ENCODE measurements around the gene DRG2. TPM values are rescaled to one million over a fixed set of nuclear protein-coding genes. Genes with fewer than 3 reads are reported as not detected.

Gene DRG2
- total RNA-seq, 2 experiments from 2014 or later, result 43.6 to 53.2 TPM

DNA sequence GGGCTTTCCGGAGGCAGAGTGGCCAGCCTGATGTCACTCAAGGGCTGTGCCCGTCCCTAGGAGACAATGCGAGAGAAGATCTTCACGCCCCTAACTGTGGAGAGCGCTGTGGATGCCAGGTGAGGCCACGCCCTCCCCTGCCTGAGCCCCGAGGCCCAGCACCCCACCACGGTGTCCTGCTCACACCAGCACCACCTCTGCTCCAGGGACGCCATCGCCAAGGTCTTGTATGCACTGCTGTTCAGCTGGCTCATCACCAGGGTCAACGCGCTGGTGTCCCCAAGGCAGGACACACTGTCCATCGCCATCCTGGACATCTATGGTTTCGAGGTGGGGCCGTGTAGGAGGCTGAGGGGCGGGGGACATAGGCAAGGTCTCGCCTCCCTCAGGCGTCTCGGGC is 48.6 kb downstream of the DRG2 start:
- Mint-ChIP-seq H3K27me3 (no peaks in the 10 kb centered on the region), H3K27ac (no peak overlapping the region), H3K36me3 (no peaks in the 10 kb centered on the region), H3K4me1 (no peaks in the 10 kb centered on the region), H3K4me3 (no peak overlapping the region), H3K9me3 (no peaks in the 10 kb centered on the region)
- no peak for DNase-seq
- POLR2A ChIA-PET, result no interaction called here
- ATAC-seq (ENCODE audit: low read depth), result no peak

DNA sequence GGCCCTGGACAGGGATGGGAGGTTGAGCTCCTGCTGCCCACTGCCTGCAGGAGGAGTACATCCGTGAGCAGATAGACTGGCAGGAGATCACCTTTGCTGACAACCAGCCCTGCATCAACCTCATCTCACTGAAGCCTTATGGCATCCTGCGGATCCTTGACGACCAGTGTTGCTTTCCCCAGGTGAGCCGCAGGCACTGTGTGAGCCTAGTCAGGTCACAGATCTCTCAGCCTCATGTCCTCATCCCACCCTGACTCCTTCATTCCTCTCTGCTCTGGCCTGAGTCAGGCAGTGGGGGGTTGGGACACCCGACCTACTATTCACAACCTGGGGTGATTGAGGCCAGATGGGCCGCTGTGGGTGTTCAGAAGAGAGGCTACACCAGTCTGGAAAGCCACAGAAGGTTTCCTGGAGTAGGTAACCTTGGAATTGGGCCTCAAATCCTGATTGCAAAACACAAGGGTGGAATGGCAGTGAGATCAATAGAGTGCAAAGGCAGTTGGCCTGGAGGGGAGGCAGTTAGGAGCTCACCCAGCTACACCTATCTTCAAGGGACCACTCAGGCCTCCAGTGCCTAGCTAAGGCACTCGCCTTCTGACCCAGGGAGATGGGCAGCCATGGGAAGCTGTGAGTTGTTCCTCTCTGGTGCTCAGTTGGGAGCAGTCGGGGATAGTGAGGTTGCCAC is 50.5 kb downstream of the DRG2 start:
- Mint-ChIP-seq H3K27me3 (no peaks in the 10 kb centered on the region), H3K4me1 (no peaks in the 10 kb centered on the region), H3K9me3 (no peaks in the 10 kb centered on the region), H3K4me3 (no peak overlapping the region), H3K27ac (no peak overlapping the region), H3K36me3 (no peaks in the 10 kb centered on the region)
- POLR2A ChIA-PET, result no interaction called here
- DNase-seq, result no peak
- no peak for ATAC-seq (ENCODE audit: low read depth)

DNA sequence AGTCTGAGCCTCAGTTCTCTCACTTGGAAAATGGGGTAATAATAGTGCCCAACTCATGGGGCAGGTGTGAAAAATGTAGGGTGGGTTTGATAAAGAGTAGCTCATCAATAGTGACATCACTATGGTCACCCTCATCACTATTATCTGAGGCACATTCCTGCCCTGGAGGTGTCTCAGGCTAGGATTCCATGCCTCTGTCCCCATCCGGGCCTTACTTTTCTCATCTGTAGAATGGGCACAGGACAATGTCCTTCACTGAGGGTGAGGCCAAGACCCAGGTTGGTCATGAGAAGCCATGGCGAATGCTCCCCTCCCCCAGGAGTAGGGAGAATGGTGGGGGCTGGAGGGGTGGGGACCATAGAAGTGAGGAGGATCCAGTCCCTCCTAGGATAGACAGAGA is 51.3 kb downstream of the DRG2 start:
- no peaks in the 10 kb centered on the region for H3K9me3 Mint-ChIP-seq
- no peaks in the 10 kb centered on the region for H3K27me3 Mint-ChIP-seq
- no peak for ATAC-seq (ENCODE audit: low read depth)
- H3K4me1 Mint-ChIP-seq, result no peaks in the 10 kb centered on the region
- POLR2A ChIA-PET, result no interaction called here
- H3K27ac Mint-ChIP-seq, result no peak overlapping the region
- DNase-seq, result no peak
- H3K4me3 Mint-ChIP-seq, result no peak overlapping the region
- H3K36me3 Mint-ChIP-seq, result no peaks in the 10 kb centered on the region

DNA sequence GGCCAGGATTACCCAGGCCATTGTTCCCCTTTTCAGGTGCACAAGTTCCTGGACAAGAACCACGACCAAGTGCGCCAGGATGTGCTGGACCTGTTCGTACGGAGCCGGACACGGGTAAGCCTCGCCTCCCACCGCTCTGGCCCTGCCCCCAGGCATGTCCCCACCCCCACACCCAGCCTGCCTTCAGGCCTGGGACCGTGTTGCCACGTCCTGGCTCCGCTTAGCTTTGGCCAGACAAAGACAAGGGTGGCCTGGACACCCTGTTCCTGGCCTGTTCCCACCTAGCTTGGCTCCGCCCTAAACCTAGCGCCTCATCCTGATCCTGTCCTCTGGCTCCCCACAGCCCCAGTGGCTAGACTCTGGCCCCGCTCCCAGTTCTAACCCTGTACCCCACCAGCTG is 51.8 kb downstream of the DRG2 start:
- ATAC-seq (ENCODE audit: low read depth) (no peak), DNase-seq (no peak)
- H3K4me3 Mint-ChIP-seq, result no peak overlapping the region
- H3K36me3 Mint-ChIP-seq, result no peaks in the 10 kb centered on the region
- H3K9me3 Mint-ChIP-seq, result no peaks in the 10 kb centered on the region
- H3K27me3 Mint-ChIP-seq, result no peaks in the 10 kb centered on the region
- H3K27ac Mint-ChIP-seq, result no peak overlapping the region
- H3K4me1 Mint-ChIP-seq, result no peaks in the 10 kb centered on the region
- POLR2A ChIA-PET, result no interaction called here

DNA sequence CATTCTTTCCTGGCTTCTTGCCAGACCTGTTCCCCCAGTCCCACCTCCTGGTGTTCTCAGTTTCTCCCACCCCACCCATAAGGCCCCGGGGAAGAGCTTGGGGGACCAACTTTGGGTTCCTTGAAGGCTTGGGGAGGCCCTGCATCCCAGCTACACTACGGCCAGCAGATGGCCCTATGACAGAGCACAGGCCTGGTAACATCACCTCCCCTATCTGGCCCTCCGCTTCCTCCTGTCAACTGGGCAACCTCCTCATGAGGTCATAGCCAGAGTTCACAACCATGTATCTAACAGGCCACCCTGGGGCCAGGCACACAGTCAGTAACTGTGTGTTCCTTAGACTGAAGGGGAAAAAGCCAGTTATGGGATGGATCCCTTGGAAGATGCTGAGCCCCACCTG is 52.2 kb downstream of the DRG2 start:
- Mint-ChIP-seq H3K4me1 (no peaks in the 10 kb centered on the region), H3K9me3 (no peaks in the 10 kb centered on the region), H3K27me3 (no peaks in the 10 kb centered on the region), H3K27ac (no peak overlapping the region), H3K4me3 (no peak overlapping the region), H3K36me3 (no peaks in the 10 kb centered on the region)
- DNase-seq, result no peak
- POLR2A ChIA-PET, result interaction anchor here (1.3 kb wide), 1 partner anchor 43 kb away, joined by 4 read pairs; the partner anchor contains the start of gene ALKBH5
- ATAC-seq (ENCODE audit: low read depth), result no peak

DNA sequence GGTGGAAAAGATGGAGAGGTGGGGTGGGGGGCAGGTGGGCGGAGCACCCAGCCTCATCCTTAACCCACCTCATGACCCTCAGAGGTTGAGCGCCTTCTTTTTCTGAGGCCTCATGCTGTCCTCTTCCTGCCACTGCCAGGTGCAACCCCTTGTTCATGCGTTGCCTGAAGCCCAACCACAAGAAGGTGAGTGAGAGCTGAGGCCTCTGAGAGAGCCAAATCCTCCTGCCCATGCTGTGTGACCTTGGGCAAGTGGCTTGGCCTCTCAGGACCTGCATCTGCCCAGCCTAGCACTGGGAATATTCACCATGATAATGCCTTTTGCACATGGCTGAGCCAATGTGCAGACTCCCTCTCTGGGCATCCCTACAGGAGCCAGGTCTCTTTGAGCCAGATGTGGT is 52.9 kb downstream of the DRG2 start:
- Mint-ChIP-seq H3K4me3 (no peak overlapping the region), H3K4me1 (no peaks in the 10 kb centered on the region), H3K9me3 (no peaks in the 10 kb centered on the region), H3K36me3 (no peaks in the 10 kb centered on the region), H3K27me3 (no peaks in the 10 kb centered on the region), H3K27ac (no peak overlapping the region)
- no peak for DNase-seq
- POLR2A ChIA-PET, result interaction anchor here (1.0 to 1.3 kb wide), 2 partner anchors 17 to 43 kb away, joined by 3 to 4 read pairs; partner anchors contain the start of gene ALKBH5
- ATAC-seq (ENCODE audit: low read depth), result no peak

DNA sequence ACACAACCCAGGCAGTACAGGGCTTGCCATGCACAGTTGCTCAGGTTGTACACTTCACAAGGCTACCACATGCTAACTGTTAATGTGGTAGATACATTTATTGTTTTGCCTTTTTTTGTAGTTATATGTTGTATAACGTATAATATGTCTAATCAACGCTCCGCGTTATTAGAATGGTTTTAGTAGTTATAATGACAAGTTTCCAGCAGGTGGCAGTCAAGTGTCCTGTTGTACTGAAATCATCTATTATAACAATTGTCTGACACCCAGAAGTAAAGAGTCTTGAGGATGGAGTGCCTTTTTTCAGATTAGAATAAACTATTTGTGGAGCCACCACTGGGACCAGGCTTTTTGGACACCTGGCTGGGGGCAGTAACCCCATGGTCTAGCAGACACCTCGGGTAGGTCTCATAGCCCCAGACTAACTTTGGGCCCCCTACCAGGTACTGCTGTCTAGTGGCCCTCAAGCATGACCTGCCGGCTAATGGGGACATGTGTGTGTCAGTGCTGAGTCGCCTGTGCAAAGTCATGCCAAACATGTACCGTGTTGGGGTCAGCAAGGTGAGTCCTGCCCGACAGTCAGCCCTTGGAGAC is 53.6 kb downstream of the DRG2 start:
- POLR2A ChIA-PET, result interaction anchor here (1.0 to 1.3 kb wide), 2 partner anchors 17 to 42 kb away, joined by 3 to 4 read pairs; partner anchors contain the start of gene ALKBH5
- ATAC-seq (ENCODE audit: low read depth) (peak; percentile 44), DNase-seq (no peak)
- Mint-ChIP-seq H3K9me3 (no peaks in the 10 kb centered on the region), H3K27me3 (peaks cover 2% of the 10 kb centered on the region), H3K4me1 (no peaks in the 10 kb centered on the region), H3K36me3 (no peaks in the 10 kb centered on the region), H3K27ac (no peak overlapping the region), H3K4me3 (no peak overlapping the region)

DNA sequence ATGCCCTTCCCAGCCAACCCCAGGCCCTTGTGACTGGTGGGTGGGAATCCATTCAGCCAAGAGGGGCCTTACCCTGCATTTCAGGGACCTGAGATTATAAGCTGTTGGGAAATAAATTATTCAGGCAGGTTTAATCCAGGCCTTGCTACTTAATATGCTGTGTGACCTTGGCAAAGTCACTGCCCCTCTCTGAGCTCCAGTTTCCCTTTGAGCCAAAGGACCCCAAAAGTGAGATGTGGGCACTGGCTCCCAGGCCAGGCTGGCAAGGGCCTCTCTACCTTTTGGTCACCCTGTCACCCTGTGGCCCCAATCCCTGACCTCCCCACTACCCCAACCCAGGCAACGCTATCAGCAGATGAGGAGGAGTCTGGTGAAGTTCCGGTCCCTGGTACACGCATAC is 54.7 kb downstream of the DRG2 start:
- POLR2A ChIA-PET, result no interaction called here
- Mint-ChIP-seq H3K36me3 (no peaks in the 10 kb centered on the region), H3K4me1 (no peaks in the 10 kb centered on the region), H3K27ac (no peak overlapping the region), H3K9me3 (no peaks in the 10 kb centered on the region), H3K27me3 (peaks cover 2% of the 10 kb centered on the region), H3K4me3 (no peak overlapping the region)
- ATAC-seq (ENCODE audit: low read depth) (no peak), DNase-seq (no peak)

DNA sequence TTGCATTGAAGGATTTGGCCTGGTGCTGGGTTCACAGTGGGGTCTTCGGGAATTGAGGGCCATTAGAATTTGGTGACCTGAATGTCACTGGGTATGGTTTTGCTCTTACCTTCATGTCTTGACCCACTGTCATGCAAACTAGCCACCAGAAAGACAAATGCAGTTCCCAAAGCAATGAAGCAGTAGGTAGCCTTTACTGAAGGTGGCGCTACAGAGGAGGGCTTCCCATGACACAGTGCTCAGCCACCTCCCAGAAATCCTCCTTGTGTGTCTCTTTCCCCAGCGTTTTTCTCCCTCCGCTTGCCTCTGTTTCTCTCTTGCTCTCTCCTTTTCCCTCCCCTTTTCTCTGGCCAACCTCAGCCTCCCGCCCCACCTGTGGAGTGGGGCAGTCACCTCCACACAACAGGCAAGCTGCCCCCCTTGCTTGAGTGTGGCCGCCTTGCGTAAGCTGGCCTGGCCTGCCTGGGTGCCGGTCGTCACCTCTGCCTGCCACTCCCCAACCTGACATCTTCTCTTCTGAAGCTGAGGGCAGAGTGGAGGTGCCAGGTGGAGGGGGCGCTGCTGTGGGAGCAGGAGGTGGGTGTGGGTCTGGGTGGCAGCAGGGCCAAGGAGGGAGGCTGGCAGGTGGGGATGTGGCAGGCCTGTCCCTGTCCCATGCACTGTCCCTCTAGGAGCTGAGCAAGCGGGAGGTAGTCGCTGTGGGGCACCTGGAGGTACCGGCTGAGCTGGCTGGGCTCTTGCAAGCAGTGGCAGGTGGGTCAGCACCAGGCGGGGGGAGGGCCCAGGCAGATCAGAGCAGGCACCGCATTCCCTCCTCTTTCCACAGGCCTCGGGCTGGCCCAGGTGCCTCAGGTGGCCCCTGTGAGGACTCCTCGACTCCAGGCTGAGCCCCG is 55.5 kb downstream of the DRG2 start:
- Mint-ChIP-seq H3K9me3 (no peaks in the 10 kb centered on the region), H3K27ac (no peak overlapping the region), H3K36me3 (no peaks in the 10 kb centered on the region), H3K4me3 (no peak overlapping the region), H3K4me1 (no peaks in the 10 kb centered on the region), H3K27me3 (peaks cover 2% of the 10 kb centered on the region)
- ATAC-seq (ENCODE audit: low read depth), result no peak
- POLR2A ChIA-PET, result no interaction called here
- DNase-seq, result no peak

DNA sequence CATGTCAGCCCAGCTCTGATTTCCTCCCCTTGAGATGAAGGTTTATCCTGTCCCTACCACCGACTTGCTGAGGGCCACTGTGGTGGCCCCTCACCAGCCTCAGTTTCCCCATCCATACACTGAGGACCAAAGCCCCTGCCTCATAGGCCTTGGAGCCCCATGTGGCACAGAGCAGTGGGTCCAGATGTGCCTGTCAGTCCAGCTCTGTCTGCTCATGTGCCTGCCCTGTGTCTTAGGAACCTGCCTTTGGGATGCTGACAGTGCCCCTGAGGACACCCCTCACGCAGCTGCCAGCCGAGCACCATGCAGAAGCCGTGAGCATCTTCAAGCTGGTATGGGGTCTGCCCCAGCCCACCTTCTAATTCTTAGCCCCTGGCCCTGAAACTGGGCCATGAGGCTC is 56.5 kb downstream of the DRG2 start:
- H3K27ac Mint-ChIP-seq, result no peak overlapping the region
- no peaks in the 10 kb centered on the region for H3K9me3 Mint-ChIP-seq
- no peaks in the 10 kb centered on the region for H3K4me1 Mint-ChIP-seq
- ATAC-seq (ENCODE audit: low read depth) (no peak), DNase-seq (no peak)
- POLR2A ChIA-PET, result no interaction called here
- H3K4me3 Mint-ChIP-seq, result no peak overlapping the region
- H3K27me3 Mint-ChIP-seq, result peaks cover 2% of the 10 kb centered on the region
- H3K36me3 Mint-ChIP-seq, result no peaks in the 10 kb centered on the region

DNA sequence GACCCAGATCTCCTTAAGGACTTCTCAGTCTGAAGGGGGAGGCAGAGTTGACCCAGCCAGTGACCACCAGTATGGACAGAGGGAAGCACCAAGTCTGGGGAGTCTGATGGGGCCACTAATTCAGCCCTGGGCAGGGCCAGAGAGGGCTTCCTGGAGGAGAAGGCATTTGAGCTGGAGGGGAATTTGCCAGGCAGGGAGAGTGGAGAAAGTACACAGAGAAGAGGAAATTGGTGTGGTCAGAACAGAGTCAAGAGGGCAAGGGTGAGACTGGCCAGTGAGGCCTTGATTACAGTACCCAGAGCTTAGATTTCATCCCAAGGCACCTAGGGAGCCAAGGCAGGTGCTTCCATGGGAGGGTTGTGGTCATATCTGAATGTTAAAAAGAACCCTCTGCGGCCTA is 57.1 kb downstream of the DRG2 start:
- Mint-ChIP-seq H3K9me3 (no peaks in the 10 kb centered on the region), H3K27me3 (peaks cover 2% of the 10 kb centered on the region), H3K36me3 (no peaks in the 10 kb centered on the region), H3K4me3 (no peak overlapping the region), H3K4me1 (no peaks in the 10 kb centered on the region), H3K27ac (no peak overlapping the region)
- DNase-seq (no peak), ATAC-seq (ENCODE audit: low read depth) (no peak)
- POLR2A ChIA-PET, result no interaction called here

DNA sequence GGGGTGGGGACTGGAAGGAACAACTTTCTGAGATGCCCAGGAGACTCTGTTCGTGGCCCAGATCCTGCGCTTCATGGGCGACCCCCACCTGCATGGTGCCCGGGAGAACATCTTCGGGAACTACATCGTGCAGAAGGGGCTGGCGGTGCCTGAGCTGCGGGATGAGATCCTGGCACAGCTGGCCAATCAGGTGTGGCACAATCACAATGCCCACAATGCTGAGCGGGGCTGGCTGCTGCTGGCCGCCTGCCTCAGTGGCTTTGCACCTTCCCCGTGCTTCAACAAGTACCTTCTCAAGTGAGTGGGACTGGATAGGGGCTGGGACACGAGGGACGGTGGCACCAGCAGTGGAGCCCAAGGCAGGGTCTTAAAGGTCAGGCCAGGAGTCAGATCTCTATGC is 58.1 kb downstream of the DRG2 start:
- DNase-seq, result no peak
- H3K27me3 Mint-ChIP-seq, result peaks cover 2% of the 10 kb centered on the region
- H3K27ac Mint-ChIP-seq, result no peak overlapping the region
- H3K4me1 Mint-ChIP-seq, result no peaks in the 10 kb centered on the region
- H3K36me3 Mint-ChIP-seq, result no peaks in the 10 kb centered on the region
- no peak for ATAC-seq (ENCODE audit: low read depth)
- no peaks in the 10 kb centered on the region for H3K9me3 Mint-ChIP-seq
- POLR2A ChIA-PET, result no interaction called here
- no peak overlapping the region for H3K4me3 Mint-ChIP-seq

DNA sequence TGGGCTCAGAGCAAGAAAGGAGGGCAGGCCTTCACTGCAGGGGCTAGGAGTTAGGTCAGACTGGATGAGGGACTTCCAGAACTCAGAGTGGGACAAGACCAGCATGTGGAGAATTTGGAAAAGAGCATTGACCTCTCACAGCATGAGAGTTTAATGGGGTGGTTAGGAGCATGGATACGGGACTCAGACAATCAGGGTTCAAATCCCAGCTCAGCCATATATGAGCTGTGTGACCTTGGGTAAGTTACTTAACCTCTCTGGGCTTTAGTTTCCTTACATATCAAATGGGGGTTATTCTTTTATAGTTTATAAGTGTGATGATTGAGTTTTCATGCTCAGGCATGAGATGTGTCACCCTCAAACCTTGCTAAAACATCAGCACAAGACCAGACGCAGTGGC is 58.5 kb downstream of the DRG2 start:
- Mint-ChIP-seq H3K9me3 (no peaks in the 10 kb centered on the region), H3K27me3 (peaks cover 2% of the 10 kb centered on the region), H3K4me1 (no peaks in the 10 kb centered on the region), H3K27ac (no peak overlapping the region), H3K36me3 (no peaks in the 10 kb centered on the region), H3K4me3 (no peak overlapping the region)
- ATAC-seq (ENCODE audit: low read depth) (no peak), DNase-seq (no peak)
- POLR2A ChIA-PET, result interaction anchor here (1.9 kb wide), 1 partner anchor 12 kb away, joined by 6 read pairs; no protein-coding TSS in a partner anchor
